ENCODE data around the gene ALDH3B2. TPM values are rescaled to one million over a fixed set of nuclear protein-coding genes. Genes with fewer than 3 reads are reported as not detected.
"Not testable (repeated sequence)": the region's sequence is repeated elsewhere in the genome, so short reads cannot be mapped to it uniquely, and the experiment has no call there.

The ALDH3B2 gene
- total RNA-seq, 1 donor from 2014 or later, result not detected

DNA sequence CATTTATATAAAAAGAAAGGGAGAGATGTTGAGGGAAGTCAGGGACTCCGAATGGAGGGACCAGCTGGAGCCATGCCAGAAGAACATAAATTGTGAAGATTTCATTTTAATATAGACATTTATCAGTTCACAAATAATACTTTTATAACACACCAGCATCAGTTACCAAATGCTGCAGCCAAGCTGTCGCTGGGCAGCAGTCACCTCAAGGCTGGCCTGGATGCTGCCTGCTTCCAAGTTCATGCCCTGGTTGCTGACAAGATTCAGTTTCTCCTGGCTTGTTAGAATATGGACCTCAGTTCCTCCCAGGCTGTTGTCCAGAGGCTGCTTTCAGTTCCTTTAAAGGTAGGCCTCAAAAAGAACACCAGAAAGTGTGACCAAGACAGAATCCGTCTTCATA is 30.8 kb upstream of the ALDH3B2 start:
- no peak overlapping the region for H3K27ac ChIP-seq
- intact Hi-C loops (cut with DNase I), result no loop called here
- H3K36me3 ChIP-seq, result no peaks in the 10 kb centered on the region
- TF ChIP-seq, protein P1, sequence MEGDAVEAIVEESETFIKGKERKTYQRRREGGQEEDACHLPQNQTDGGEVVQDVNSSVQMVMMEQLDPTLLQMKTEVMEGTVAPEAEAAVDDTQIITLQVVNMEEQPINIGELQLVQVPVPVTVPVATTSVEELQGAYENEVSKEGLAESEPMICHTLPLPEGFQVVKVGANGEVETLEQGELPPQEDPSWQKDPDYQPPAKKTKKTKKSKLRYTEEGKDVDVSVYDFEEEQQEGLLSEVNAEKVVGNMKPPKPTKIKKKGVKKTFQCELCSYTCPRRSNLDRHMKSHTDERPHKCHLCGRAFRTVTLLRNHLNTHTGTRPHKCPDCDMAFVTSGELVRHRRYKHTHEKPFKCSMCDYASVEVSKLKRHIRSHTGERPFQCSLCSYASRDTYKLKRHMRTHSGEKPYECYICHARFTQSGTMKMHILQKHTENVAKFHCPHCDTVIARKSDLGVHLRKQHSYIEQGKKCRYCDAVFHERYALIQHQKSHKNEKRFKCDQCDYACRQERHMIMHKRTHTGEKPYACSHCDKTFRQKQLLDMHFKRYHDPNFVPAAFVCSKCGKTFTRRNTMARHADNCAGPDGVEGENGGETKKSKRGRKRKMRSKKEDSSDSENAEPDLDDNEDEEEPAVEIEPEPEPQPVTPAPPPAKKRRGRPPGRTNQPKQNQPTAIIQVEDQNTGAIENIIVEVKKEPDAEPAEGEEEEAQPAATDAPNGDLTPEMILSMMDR (IDR thresholded peaks at IDR 0.05), result no peak
- DNase-seq (ENCODE audit: low spot score in 2 of 2), result no peak
- no peaks in the 10 kb centered on the region for H3K9me3 ChIP-seq
- H3K4me3 ChIP-seq, result no peak overlapping the region
- no peaks in the 10 kb centered on the region for H3K4me1 ChIP-seq
- H3K27me3 ChIP-seq, result no peaks in the 10 kb centered on the region

DNA sequence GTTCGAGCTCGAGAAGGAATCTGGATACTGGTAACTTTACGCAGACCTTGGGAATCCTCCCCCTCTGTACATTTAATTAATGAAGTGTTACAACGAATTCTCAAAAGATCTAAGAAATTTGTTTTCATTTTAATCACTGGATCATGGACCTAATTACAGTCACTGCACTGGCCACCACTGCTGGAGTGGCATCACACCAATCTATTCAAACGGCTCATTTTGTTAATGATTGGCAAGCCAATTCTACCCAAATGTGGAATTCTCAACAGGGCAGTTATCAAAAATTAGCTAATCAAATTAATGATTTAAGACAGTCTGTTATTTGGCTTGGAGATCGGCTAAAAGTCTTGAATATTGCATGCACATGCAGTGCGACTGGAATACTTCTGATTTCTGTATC is 30.1 kb upstream of the ALDH3B2 start:
- Histone ChIP-seq H3K27me3 (no peaks in the 10 kb centered on the region), H3K27ac (no peak overlapping the region), H3K9me3 (no peaks in the 10 kb centered on the region), H3K4me3 (no peak overlapping the region), H3K4me1 (no peaks in the 10 kb centered on the region), H3K36me3 (no peaks in the 10 kb centered on the region)
- TF ChIP-seq, protein P1 (IDR thresholded peaks at IDR 0.05), result no peak
- no peak for DNase-seq (ENCODE audit: low spot score in 2 of 2)
- intact Hi-C loops (cut with DNase I), result no loop called here

DNA sequence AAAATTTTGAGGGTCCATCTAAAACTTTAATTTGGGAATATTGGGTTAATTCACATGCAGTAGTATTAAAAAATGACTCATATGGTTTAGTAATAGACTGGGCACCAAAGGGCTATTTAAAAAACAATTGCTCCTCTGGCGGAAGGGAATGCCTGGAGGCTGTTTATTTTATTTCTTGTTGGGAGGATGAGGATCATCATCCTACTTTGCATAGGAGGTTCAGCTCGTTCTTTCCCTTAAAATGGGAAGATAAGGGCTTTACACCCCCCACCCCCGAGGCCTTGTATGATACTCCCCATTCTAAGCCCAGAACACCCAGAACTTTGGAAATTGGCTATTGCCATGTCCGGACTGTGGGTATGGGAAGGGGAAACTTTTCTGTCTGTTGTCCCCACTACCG is 29.3 kb upstream of the ALDH3B2 start:
- H3K4me3 ChIP-seq; H3K36me3 ChIP-seq; H3K27ac ChIP-seq; H3K4me1 ChIP-seq; H3K27me3 ChIP-seq; DNase-seq (ENCODE audit: low spot score in 2 of 2); intact Hi-C loops (cut with DNase I); H3K9me3 ChIP-seq: not testable (repeated sequence)

DNA sequence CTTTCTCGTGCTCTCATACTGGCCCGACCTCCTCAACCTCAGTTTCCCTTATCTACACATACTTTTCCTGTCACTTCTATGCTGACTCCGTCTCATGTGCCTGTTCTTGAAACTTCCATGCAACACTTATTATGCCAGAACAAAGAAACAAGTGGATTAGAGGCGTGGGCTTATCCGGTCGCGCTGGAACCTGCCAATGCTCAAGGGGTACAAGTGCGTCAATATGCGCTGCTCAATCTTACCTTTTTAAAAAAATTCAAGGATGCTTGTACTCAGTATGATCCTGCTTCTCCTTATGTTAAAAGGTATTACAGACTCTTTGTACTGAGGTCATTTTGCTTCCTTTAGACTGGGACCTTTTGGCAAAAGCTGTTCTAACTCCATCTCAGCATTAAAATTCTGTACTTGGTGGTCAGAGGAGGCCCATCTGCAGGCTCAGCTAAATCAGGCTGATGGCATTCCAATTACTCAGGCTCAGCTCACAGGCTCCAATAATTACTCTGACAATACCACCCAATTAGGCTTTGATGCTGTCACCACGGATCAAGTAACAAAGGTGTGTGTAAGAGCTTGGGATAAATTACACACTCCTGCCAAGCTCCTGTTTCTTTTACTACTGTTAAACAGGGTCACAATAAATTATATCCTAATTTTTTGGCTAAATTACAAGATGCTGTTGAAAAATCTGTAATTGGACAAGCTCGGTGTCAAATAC is 26.3 kb upstream of the ALDH3B2 start:
- Histone ChIP-seq H3K4me1 (no peaks in the 10 kb centered on the region), H3K36me3 (no peaks in the 10 kb centered on the region), H3K27me3 (no peaks in the 10 kb centered on the region), H3K4me3 (no peak overlapping the region), H3K27ac (no peak overlapping the region), H3K9me3 (no peaks in the 10 kb centered on the region)
- intact Hi-C loops (cut with DNase I), result no loop called here
- no peak for DNase-seq (ENCODE audit: low spot score in 2 of 2)
- TF ChIP-seq, protein P1 (IDR thresholded peaks at IDR 0.05), result no peak

DNA sequence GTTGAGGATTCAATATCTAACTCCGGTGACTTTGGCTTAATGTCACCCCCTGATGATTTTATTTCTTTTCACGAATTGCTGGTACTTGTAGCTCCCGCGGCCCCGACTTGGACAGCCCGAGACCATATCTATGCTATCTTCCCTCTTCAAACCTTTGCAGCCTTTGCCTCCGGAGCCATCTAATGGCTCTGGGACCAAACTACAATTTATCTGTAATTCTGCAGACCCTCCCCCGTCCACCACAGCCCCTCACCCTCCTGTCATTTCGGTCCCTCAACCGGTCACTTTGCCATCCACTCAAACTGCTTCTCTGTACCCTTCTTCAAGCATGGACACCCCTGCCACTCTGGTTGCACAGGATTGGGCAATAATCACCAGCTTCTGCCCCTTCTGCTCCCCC is 25.7 kb upstream of the ALDH3B2 start:
- Histone ChIP-seq H3K36me3 (no peaks in the 10 kb centered on the region), H3K9me3 (no peaks in the 10 kb centered on the region), H3K27ac (no peak overlapping the region), H3K4me3 (no peak overlapping the region), H3K27me3 (no peaks in the 10 kb centered on the region), H3K4me1 (no peaks in the 10 kb centered on the region)
- TF ChIP-seq, protein P1 (IDR thresholded peaks at IDR 0.05), result no peak
- DNase-seq (ENCODE audit: low spot score in 2 of 2), result no peak
- intact Hi-C loops (cut with DNase I), result no loop called here

DNA sequence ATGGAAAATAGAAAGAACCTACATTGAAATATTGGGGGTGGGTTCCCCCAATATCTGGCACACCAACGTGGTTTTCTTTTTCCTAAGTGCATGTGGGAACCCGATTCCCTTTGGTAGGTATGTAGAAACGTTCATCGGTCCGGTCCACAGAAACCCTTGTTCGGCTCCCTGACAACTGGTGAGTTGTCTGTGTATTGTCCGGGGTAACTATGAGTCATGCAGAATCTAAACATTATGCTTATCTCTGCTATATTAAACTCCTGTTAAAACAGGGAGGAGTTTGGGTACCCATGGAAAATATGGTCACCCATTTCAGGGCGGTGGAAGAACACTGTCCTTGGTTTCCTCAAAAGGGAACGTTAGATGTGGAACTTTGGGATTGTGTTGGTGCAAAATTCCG is 25.1 kb upstream of the ALDH3B2 start:
- Histone ChIP-seq H3K27ac (no peak overlapping the region), H3K27me3 (no peaks in the 10 kb centered on the region), H3K9me3 (no peaks in the 10 kb centered on the region), H3K4me3 (no peak overlapping the region), H3K36me3 (no peaks in the 10 kb centered on the region), H3K4me1 (no peaks in the 10 kb centered on the region)
- no peak for DNase-seq (ENCODE audit: low spot score in 2 of 2)
- intact Hi-C loops (cut with DNase I), result no loop called here
- TF ChIP-seq, protein P1 (IDR thresholded peaks at IDR 0.05), result no peak
